ENCODE measurements around the gene ZNF853.

The ZNF853 gene

DNA sequence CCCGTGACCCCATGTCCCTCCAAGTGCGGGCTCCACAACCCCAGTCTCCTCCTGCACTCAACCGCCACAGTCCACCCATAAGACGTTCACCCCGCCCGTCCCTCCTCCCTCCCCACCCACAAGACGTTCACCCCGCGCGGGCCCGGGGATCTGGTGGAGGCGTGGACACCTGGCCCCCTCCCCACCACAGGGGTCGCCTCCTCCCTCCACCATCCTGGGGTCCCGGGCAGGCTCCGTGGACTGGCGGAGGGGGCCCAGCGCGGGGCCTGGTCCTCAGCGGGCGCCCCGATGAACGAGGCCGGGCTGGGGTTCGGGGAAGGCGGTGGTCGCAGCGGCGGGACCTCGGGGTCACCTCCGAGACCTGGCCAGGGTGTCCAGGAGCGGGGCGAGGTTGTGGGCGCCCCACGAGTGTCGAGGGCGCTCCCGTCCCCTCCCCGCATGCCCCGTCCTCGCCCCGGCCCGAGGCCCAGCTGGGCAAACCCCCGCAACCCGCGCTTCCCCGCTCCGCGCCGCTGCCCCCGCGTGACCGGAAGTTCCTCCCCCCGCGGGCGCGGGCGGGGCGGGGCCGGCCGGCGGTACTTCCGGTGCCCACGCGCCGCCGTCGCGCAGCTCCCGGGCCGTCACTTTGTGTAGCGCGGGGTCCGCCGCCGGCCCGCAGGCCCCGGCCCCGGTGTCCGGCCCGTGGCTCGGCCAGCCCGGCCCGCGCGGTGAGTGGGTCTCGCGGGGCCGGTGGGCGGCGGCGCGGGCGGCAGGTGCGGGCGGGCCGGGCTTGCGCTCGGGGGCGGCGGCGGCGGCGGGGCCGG is 21.5 kb downstream of the ZNF853 start, which contains the start of gene ZNF316:
Gene ZNF316, plus strand, starts transcription at position 578 of the 803 bp plus-strand sequence. CDS start 5,092 bp downstream, outside the sequence.
- Histone ChIP-seq H3K4me1 (peaks cover 55 to 67% (median 60%) of the 10 kb centered on the region in 10 experiments), H3K27me3 (no peaks in the 10 kb centered on the region), H3K4me2 (peak within 1 kb of the TSS; percentile 81 to 97 (median 92)), H3K4me3 (peak within 1 kb of the TSS; percentile 74 to 96 (median 84)), H3K36me3 (peaks cover 31 to 35% (median 33%) of the 10 kb centered on the region in 11 experiments), H3K9me3 (replicated peaks in 1 of 11) (peaks cover 0 to 41% (median 7%) of the 10 kb centered on the region in 11 experiments; a peak in 16 of 22 replicates), H3K27ac (peak within 1 kb of the TSS; percentile 91 to 98 (median 94)), H4K20me1 (peaks cover 22 to 45% (median 38%) of the 10 kb centered on the region in 11 experiments; a peak in 21 of 22 replicates), H3K9ac (peak within 1 kb of the TSS; percentile 83 to 98 (median 89))
- TF ChIP-seq Cebpa-rat (IDR thresholded peaks at IDR 0.05), result no peak

DNA sequence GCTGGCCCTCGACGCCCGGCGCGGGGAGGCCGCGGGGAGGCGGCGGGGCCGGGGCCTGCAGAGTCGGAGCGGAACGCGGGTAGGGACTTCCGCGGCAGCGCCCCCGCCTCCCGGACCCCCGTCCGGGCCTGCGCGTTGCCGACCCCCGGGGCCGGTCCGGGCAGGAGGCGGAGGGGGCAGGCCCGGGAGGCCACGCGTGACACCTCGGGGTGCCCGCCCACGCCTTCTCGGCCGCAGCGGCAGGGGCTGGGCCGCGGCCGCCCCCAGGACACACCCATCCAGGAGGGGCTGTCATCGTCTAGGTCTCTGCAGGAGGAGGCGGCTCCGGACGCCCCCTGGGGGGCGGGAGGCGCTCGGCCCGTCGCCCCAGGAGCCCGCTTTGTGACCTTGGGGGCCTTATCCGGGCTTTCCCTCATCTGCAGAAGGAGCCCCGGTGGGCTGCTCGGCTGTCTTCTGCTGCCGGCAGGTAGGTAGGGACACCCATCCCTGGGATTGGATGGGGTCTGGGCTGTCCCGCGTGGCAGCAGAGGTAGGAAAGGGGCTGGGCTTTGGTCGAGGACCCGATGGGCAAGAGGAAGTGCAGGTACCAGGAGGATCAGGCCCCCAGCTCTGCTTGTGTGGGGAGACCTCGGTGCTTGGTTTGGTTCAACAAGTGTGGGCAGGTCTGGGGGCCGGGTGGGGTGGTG is 22.3 kb downstream of the ZNF853 start:
- Histone ChIP-seq H3K27me3 (no peaks in the 10 kb centered on the region), H3K27ac (peak overlapping the region; percentile 91 to 98 (median 94)), H3K4me1 (peaks cover 55 to 67% (median 60%) of the 10 kb centered on the region in 10 experiments), H3K36me3 (peaks cover 38 to 43% (median 41%) of the 10 kb centered on the region in 11 experiments), H3K4me3 (peak overlapping the region; percentile 74 to 96 (median 84)), H4K20me1 (peaks cover 28 to 53% (median 46%) of the 10 kb centered on the region in 11 experiments; a peak in 21 of 22 replicates), H3K9ac (peak overlapping the region; percentile 83 to 98 (median 89)), H3K4me2 (peak overlapping the region; percentile 81 to 97 (median 92)), H3K9me3 (replicated peaks in 1 of 11) (peaks cover 0 to 41% (median 7%) of the 10 kb centered on the region in 11 experiments; a peak in 16 of 22 replicates)
- TF ChIP-seq Cebpa-rat (IDR thresholded peaks at IDR 0.05), result no peak

DNA sequence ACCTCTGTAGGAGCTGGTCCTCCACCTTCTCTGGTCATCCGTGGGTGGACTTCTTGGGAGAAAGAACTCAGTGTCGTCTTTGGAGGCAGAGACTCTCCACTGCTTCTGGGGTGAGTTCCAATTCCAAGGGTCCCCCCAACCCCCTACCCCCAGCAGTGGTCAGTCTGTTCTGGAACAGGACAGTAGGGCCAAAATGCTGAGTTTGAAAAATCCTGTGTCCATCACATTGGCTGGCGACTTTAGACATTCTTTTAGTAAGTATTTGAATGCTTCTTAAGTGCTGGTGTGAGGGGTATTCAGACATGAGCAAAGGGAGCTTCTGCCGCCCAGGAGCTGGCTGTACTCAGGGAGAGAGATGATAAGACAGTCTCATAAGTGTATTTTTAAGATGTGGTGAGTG is 23.6 kb downstream of the ZNF853 start:
- H3K4me2 ChIP-seq, result peak overlapping the region; percentile 81 to 97 (median 92)

DNA sequence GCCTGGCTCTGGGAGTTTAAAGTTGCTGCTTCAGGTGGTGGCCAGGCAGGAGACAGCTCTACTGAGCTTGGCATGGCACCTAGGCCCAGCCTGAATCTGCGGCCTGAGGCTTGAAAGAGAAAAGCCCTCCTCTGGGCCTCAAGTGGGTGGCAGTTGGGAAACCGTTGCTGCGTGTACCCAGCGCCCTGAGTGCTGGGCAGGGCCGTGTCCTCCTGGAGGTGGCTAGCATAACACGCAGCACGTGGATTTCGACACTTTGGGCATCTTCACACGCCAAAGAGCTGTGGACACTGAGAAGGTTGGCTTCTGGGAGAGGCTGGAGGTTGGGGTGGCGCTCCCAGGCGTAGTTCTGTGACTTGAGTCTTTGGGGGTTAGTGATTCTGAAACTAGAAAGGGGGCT is 24.2 kb downstream of the ZNF853 start:
- no peak for TF ChIP-seq Cebpa-rat (IDR thresholded peaks at IDR 0.05)
- Histone ChIP-seq H3K4me3 (peak overlapping the region in 3 of 10 experiments; percentile 11 to 96 (median 39); a peak in 4 of 20 replicates), H4K20me1 (peaks cover 48 to 72% (median 59%) of the 10 kb centered on the region in 11 experiments), H3K27ac (peak overlapping the region in 8 of 11 experiments; percentile 1 to 91 (median 28); a peak in 10 of 22 replicates), H3K4me1 (peaks cover 44 to 56% (median 49%) of the 10 kb centered on the region in 10 experiments), H3K4me2 (peak overlapping the region; percentile 81 to 97 (median 92)), H3K27me3 (no peaks in the 10 kb centered on the region), H3K9me3 (replicated peaks in 1 of 11) (peaks cover 0 to 30% (median 7%) of the 10 kb centered on the region in 11 experiments; a peak in 16 of 22 replicates), H3K9ac (peak overlapping the region in 4 of 11 experiments; percentile 24 to 98 (median 92); a peak in 2 of 22 replicates), H3K36me3 (peaks cover 58 to 62% (median 60%) of the 10 kb centered on the region in 11 experiments)

More for the DNA sequence above, 23.6 kb downstream of the ZNF853 start:
- Histone ChIP-seq H4K20me1 (peaks cover 42 to 66% (median 59%) of the 10 kb centered on the region in 11 experiments), H3K9ac (peak overlapping the region in 9 of 11 experiments; percentile 87 to 98 (median 89); a peak in 10 of 22 replicates), H3K4me3 (peak overlapping the region in 9 of 10 experiments; percentile 74 to 96 (median 84); a peak in 14 of 20 replicates), H3K36me3 (peaks cover 52 to 56% (median 54%) of the 10 kb centered on the region in 11 experiments), H3K27me3 (no peaks in the 10 kb centered on the region), H3K9me3 (replicated peaks in 1 of 11) (peaks cover 0 to 36% (median 7%) of the 10 kb centered on the region in 11 experiments; a peak in 16 of 22 replicates), H3K4me1 (peaks cover 50 to 62% (median 55%) of the 10 kb centered on the region in 10 experiments), H3K27ac (peak overlapping the region in 5 of 11 experiments; percentile 11 to 91 (median 45); a peak in 6 of 22 replicates)
- no peak for TF ChIP-seq Cebpa-rat (IDR thresholded peaks at IDR 0.05)

DNA sequence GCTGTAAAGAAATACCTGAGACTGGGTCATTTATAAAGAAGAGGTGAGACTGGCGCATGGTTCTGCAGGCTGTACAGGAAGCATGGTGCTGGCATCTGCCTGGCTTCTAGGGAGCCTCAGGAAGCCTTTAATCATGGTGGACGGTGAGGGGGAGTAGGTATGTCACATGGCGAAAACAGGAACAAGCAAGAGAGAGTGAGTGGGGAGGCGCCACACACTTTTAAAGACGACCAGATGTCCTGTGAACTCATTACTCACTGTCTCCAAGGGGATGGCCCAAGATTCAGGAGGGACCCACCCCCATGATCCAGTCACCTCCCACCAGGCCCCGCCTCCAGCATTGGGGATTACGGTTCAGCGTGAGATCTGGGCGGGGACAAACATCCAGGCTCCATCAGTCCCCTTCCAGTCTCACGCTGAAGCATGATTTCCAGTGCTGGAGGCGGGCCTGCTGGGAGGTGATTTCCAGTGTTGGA is 24.9 kb downstream of the ZNF853 start:
- Histone ChIP-seq H3K4me3 (peak overlapping the region in 1 of 10 experiments; percentile 39; a peak in 1 of 20 replicates), H3K27ac (peak overlapping the region in 7 of 11 experiments; percentile 1 to 91 (median 26); a peak in 9 of 22 replicates), H3K36me3 (peaks cover 64 to 69% (median 67%) of the 10 kb centered on the region in 11 experiments), H3K4me2 (peak overlapping the region; percentile 81 to 97 (median 92); a peak in 20 of 22 replicates), H3K4me1 (peaks cover 40 to 50% (median 44%) of the 10 kb centered on the region in 10 experiments), H3K9ac (no peak overlapping the region), H4K20me1 (peaks cover 49 to 79% (median 66%) of the 10 kb centered on the region in 11 experiments), H3K27me3 (no peaks in the 10 kb centered on the region), H3K9me3 (replicated peaks in 1 of 11) (peaks cover 0 to 24% (median 6%) of the 10 kb centered on the region in 11 experiments; a peak in 14 of 22 replicates)
- no peak for TF ChIP-seq Cebpa-rat (IDR thresholded peaks at IDR 0.05)

DNA sequence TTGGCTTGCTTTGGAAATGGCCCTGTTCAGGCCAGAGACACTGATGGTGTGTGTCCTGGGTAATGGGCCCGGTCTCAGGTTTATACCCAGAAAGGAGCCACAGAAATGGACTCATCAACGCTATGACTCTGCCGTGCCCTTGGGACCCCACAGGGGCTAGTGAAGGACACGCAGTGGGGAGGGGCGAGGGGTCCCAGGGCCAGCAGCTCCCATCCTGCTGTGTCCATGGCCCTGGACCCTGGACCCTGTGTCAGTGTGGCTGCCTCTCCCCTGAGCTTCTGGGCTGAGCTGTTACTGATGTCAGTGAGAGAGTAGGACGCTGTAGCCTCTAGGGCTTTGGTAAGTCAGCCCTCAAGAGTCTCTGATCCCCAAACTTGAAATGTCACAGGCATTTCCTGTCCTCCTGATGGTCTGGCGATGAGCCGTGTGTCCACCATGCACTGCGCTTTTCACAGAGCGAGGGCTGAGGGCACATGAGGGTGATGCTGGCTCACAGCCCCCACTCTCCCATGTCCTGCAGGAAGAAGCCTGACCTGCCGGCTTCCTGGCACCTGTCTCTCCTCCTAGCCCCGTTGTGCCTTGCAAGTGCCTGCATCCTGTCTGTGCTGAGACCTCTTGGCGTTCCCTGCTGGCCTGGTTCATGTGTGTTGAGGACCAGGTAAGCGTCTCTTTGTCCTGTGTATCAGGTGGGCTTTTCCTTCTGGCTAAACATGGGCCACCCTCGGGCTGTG is 26.1 kb downstream of the ZNF853 start:
- H3K9me3 ChIP-seq (replicated peaks in 1 of 11), result peaks cover 0 to 13% (median 0%) of the 10 kb centered on the region in 11 experiments; a peak in 9 of 22 replicates
- TF ChIP-seq Cebpa-rat (IDR thresholded peaks at IDR 0.05), result no peak
- H3K4me2 ChIP-seq, result 0 out of 22 replicates have a peak overlapping the region, but pooled peaks of 1 of the 11 experiments have one; percentile 92
- H3K27ac ChIP-seq, result peak overlapping the region in 1 of 11 experiments; percentile 91; a peak in 1 of 22 replicates
- peaks cover 75 to 81% (median 79%) of the 10 kb centered on the region in 11 experiments for H3K36me3 ChIP-seq
- H3K4me3 ChIP-seq, result no peak overlapping the region
- H3K9ac ChIP-seq, result no peak overlapping the region; a peak in 1 of 22 replicates
- H3K4me1 ChIP-seq, result peaks cover 28 to 38% (median 32%) of the 10 kb centered on the region in 10 experiments
- peaks cover 55 to 91% (median 78%) of the 10 kb centered on the region in 11 experiments for H4K20me1 ChIP-seq
- H3K27me3 ChIP-seq, result no peaks in the 10 kb centered on the region

DNA sequence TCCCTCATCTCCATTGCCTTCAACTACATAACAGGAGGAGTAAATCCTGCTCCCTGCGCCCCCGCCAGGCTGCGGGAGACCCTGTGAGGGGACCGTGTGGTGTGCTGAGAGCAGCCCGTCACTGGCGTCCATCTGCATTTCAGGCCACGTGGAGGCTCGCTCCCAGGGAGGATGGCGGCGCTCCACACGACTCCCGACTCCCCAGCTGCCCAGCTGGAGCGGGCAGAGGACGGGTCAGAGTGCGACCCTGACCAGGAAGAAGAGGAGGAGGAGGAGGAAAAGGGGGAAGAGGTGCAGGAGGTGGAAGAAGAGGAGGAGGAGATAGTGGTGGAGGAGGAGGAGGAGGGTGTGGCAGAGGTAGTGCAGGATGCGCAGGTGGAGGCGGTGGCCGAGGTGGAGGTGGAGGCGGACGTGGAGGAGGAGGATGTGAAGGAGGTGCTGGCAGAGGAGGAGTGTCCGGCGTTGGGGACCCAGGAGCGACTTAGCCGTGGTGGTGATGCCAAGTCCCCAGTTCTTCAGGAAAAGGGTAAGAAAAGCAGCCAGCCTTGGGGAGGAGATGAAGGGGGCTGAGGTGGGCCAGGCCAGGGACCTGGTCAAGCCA is 26.9 kb downstream of the ZNF853 start:
- Histone ChIP-seq H3K4me3 (no peak overlapping the region), H3K9me3 (replicated peaks in 1 of 11) (peaks cover 0 to 12% (median 0%) of the 10 kb centered on the region in 11 experiments; a peak in 3 of 22 replicates), H3K4me2 (no peak overlapping the region), H3K4me1 (peaks cover 24 to 32% (median 28%) of the 10 kb centered on the region in 10 experiments), H3K27me3 (no peaks in the 10 kb centered on the region), H3K9ac (no peak overlapping the region), H3K36me3 (peaks cover 84 to 89% (median 87%) of the 10 kb centered on the region in 11 experiments), H3K27ac (no peak overlapping the region), H4K20me1 (peaks cover 63 to 99% (median 86%) of the 10 kb centered on the region in 11 experiments)
- no peak for TF ChIP-seq Cebpa-rat (IDR thresholded peaks at IDR 0.05)
